ENCODE data around the gene TMEM30B.

DNA sequence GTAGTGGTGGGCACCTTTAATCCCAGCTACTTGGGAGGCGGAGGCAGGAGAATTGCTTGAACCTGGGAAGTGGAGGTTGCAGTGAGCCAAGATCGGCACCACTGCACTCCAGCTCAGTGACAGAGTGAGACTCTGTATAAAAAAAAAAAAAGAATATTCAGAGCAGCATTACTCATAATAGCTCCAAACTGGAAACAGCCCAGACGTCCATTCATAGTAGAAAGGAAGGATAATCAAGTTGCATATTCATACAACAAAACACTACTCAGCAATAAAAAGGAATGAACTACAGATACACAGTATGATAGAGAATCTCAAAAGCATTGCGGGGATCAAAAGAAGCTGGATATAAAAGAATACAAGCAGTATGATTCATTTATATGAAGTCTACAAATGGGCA is 19.1 kb downstream of the TMEM30B start:
- TF ChIP-seq EGR1 (IDR thresholded peaks at IDR 0.05; ENCODE audit: low read depth in 2 of 2) (no peak), TAF1 (conservative IDR thresholded peaks at IDR 0.05) (no peak), JUND (IDR thresholded peaks at IDR 0.05) (no peak), RAD21 (IDR thresholded peaks at IDR 0.05) (no peak), SP1 (IDR thresholded peaks at IDR 0.05) (no peak), HNF4A (conservative IDR thresholded peaks at IDR 0.05) (no peak), FOXA1 (IDR thresholded peaks at IDR 0.05) (no peak), RXRA (IDR thresholded peaks at IDR 0.05) (no peak), YY1 (IDR thresholded peaks at IDR 0.05) (no peak), GABPA (IDR thresholded peaks at IDR 0.05 in 1 of 2, conservative IDR thresholded peaks at IDR 0.05 in 1 of 2) (no peak)
- TF ChIP-seq, protein P1, sequence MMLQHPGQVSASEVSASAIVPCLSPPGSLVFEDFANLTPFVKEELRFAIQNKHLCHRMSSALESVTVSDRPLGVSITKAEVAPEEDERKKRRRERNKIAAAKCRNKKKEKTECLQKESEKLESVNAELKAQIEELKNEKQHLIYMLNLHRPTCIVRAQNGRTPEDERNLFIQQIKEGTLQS (IDR thresholded peaks at IDR 0.05): no peak
- TF ChIP-seq, protein P2, sequence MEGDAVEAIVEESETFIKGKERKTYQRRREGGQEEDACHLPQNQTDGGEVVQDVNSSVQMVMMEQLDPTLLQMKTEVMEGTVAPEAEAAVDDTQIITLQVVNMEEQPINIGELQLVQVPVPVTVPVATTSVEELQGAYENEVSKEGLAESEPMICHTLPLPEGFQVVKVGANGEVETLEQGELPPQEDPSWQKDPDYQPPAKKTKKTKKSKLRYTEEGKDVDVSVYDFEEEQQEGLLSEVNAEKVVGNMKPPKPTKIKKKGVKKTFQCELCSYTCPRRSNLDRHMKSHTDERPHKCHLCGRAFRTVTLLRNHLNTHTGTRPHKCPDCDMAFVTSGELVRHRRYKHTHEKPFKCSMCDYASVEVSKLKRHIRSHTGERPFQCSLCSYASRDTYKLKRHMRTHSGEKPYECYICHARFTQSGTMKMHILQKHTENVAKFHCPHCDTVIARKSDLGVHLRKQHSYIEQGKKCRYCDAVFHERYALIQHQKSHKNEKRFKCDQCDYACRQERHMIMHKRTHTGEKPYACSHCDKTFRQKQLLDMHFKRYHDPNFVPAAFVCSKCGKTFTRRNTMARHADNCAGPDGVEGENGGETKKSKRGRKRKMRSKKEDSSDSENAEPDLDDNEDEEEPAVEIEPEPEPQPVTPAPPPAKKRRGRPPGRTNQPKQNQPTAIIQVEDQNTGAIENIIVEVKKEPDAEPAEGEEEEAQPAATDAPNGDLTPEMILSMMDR (IDR thresholded peaks at IDR 0.05; ENCODE audit: low read depth, low read length, missing input control): no peak
- TF ChIP-seq, protein P3, sequence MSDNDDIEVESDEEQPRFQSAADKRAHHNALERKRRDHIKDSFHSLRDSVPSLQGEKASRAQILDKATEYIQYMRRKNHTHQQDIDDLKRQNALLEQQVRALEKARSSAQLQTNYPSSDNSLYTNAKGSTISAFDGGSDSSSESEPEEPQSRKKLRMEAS (IDR thresholded peaks at IDR 0.05): no peak
- TF ChIP-seq, protein P4, sequence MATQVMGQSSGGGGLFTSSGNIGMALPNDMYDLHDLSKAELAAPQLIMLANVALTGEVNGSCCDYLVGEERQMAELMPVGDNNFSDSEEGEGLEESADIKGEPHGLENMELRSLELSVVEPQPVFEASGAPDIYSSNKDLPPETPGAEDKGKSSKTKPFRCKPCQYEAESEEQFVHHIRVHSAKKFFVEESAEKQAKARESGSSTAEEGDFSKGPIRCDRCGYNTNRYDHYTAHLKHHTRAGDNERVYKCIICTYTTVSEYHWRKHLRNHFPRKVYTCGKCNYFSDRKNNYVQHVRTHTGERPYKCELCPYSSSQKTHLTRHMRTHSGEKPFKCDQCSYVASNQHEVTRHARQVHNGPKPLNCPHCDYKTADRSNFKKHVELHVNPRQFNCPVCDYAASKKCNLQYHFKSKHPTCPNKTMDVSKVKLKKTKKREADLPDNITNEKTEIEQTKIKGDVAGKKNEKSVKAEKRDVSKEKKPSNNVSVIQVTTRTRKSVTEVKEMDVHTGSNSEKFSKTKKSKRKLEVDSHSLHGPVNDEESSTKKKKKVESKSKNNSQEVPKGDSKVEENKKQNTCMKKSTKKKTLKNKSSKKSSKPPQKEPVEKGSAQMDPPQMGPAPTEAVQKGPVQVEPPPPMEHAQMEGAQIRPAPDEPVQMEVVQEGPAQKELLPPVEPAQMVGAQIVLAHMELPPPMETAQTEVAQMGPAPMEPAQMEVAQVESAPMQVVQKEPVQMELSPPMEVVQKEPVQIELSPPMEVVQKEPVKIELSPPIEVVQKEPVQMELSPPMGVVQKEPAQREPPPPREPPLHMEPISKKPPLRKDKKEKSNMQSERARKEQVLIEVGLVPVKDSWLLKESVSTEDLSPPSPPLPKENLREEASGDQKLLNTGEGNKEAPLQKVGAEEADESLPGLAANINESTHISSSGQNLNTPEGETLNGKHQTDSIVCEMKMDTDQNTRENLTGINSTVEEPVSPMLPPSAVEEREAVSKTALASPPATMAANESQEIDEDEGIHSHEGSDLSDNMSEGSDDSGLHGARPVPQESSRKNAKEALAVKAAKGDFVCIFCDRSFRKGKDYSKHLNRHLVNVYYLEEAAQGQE (IDR thresholded peaks at IDR 0.05): no peak
